Measurements from ENCODE around the gene SLC25A25. TPM values are rescaled to one million over a fixed set of nuclear protein-coding genes. Genes with fewer than 3 reads are reported as not detected.
A peak's percentile ranks its signal among the peaks of the same experiment; 100 is the strongest.
"Not testable (repeated sequence)": the region's sequence is repeated elsewhere in the genome, so short reads cannot be mapped to it uniquely, and the experiment has no call there.

The SLC25A25 gene
- total RNA-seq, 1 donor from 2014 or later = 8.5 TPM

GRCh38 chr9:128066713-128067644 is 1.1 kb upstream of the SLC25A25 start, which contains the start of gene NAIF1:
NAIF1 (minus strand) TSS chr9:128067320; CDS start chr9:128067101, 219 bp downstream.
- peaks cover 46% of the 10 kb centered on the region for H3K79me2 ChIP-seq (ENCODE audit: low read depth)
- no peaks in the 10 kb centered on the region for H3K27me3 ChIP-seq
- peak within 1 kb of the TSS; percentile 66 for H3K4me3 ChIP-seq
- H4K20me1 ChIP-seq (ENCODE audit: low read depth) = peaks cover 10% of the 10 kb centered on the region
- TF ChIP-seq, protein P1, sequence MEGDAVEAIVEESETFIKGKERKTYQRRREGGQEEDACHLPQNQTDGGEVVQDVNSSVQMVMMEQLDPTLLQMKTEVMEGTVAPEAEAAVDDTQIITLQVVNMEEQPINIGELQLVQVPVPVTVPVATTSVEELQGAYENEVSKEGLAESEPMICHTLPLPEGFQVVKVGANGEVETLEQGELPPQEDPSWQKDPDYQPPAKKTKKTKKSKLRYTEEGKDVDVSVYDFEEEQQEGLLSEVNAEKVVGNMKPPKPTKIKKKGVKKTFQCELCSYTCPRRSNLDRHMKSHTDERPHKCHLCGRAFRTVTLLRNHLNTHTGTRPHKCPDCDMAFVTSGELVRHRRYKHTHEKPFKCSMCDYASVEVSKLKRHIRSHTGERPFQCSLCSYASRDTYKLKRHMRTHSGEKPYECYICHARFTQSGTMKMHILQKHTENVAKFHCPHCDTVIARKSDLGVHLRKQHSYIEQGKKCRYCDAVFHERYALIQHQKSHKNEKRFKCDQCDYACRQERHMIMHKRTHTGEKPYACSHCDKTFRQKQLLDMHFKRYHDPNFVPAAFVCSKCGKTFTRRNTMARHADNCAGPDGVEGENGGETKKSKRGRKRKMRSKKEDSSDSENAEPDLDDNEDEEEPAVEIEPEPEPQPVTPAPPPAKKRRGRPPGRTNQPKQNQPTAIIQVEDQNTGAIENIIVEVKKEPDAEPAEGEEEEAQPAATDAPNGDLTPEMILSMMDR (IDR thresholded peaks at IDR 0.05) = no peak
- no peak for TF ChIP-seq EZH2 (IDR thresholded peaks at IDR 0.05)
- H3F3A ChIP-seq (ENCODE audit: low read depth) = peaks cover 17% of the 10 kb centered on the region
- peak; percentile 98 for DNase-seq (ENCODE audit: low spot score)
- peak within 1 kb of the TSS; percentile 77 for H2AFZ ChIP-seq (replicated peaks)
- H3K9me3 ChIP-seq (ENCODE audit: low read depth) = no peaks in the 10 kb centered on the region
- H3K27me3 Mint-ChIP-seq (ENCODE audit: insufficient read depth, low read depth) = no peaks in the 10 kb centered on the region
- peak within 1 kb of the TSS; percentile 41 for H3K9ac ChIP-seq
- H3K27ac ChIP-seq = peak within 1 kb of the TSS; percentile 96
- peak within 1 kb of the TSS; percentile 73 for H3K4me3 Mint-ChIP-seq
- H3K36me3 ChIP-seq = no peaks in the 10 kb centered on the region
- peaks cover 10% of the 10 kb centered on the region for H3K36me3 Mint-ChIP-seq
- peaks cover 28% of the 10 kb centered on the region for H3K4me1 Mint-ChIP-seq
- H3K9me3 Mint-ChIP-seq = peaks cover 3% of the 10 kb centered on the region
- peak within 1 kb of the TSS; percentile 92 for H3K4me2 ChIP-seq
- peaks cover 17% of the 10 kb centered on the region for H3K4me1 ChIP-seq
- peak within 1 kb of the TSS; percentile 94 for H3K27ac Mint-ChIP-seq

- Histone ChIP-seq H3K27me3 (no peaks in the 10 kb centered on the region), H3K4me2 (peak overlapping the region; percentile 92), H3K27ac (no peak overlapping the region), H3K4me1 (peaks cover 30% of the 10 kb centered on the region), H3F3A (ENCODE audit: low read depth) (peaks cover 29% of the 10 kb centered on the region), H2AFZ (replicated peaks) (peak overlapping the region; percentile 38), H3K9ac (peak overlapping the region; percentile 25), H3K9me3 (ENCODE audit: low read depth) (no peaks in the 10 kb centered on the region), H4K20me1 (ENCODE audit: low read depth) (peaks cover 10% of the 10 kb centered on the region), H3K36me3 (no peaks in the 10 kb centered on the region), H3K4me3 (peak overlapping the region; percentile 66), H3K79me2 (ENCODE audit: low read depth) (peaks cover 61% of the 10 kb centered on the region)
- H3K9me3 Mint-ChIP-seq = peaks cover 3% of the 10 kb centered on the region
- no peak for DNase-seq (ENCODE audit: low spot score)
- H3K4me3 Mint-ChIP-seq = peak overlapping the region; percentile 93
- no peaks in the 10 kb centered on the region for H3K27me3 Mint-ChIP-seq (ENCODE audit: insufficient read depth, low read depth)
- TF ChIP-seq, protein P1 (IDR thresholded peaks at IDR 0.05) = peak; percentile 5
- no peak for TF ChIP-seq EZH2phosphoT487 (IDR thresholded peaks at IDR 0.05)
- H3K4me1 Mint-ChIP-seq = peaks cover 36% of the 10 kb centered on the region
- H3K36me3 Mint-ChIP-seq = peaks cover 8% of the 10 kb centered on the region
- peak overlapping the region; percentile 73 for H3K27ac Mint-ChIP-seq
Observed at GRCh38 chr9:128068386-128069205, 564 bp downstream of the SLC25A25 start.

GRCh38 chr9:128070874-128071273 is 2.8 kb downstream of the SLC25A25 start:
- H3K27me3 ChIP-seq = no peaks in the 10 kb centered on the region
- H3K27ac ChIP-seq = no peak overlapping the region
- Mint-ChIP-seq H3K27me3 (ENCODE audit: insufficient read depth, low read depth) (no peaks in the 10 kb centered on the region), H3K36me3 (peaks cover 3% of the 10 kb centered on the region), H3K9me3 (no peaks in the 10 kb centered on the region), H3K27ac (no peak overlapping the region), H3K4me1 (peaks cover 30% of the 10 kb centered on the region), H3K4me3 (peak overlapping the region; percentile 38)
- TF ChIP-seq EZH2phosphoT487 (IDR thresholded peaks at IDR 0.05) (no peak), EZH2 (IDR thresholded peaks at IDR 0.05) (no peak)
- TF ChIP-seq, protein P1 (IDR thresholded peaks at IDR 0.05) = no peak
- peaks cover 10% of the 10 kb centered on the region for H4K20me1 ChIP-seq (ENCODE audit: low read depth)
- H3K79me2 ChIP-seq (ENCODE audit: low read depth) = peaks cover 79% of the 10 kb centered on the region
- H3K36me3 ChIP-seq = no peaks in the 10 kb centered on the region
- H2AFZ ChIP-seq (replicated peaks) = no peak overlapping the region
- H3K4me3 ChIP-seq = no peak overlapping the region
- H3K4me1 ChIP-seq = peaks cover 30% of the 10 kb centered on the region
- no peak overlapping the region for H3K9ac ChIP-seq
- no peaks in the 10 kb centered on the region for H3K9me3 ChIP-seq (ENCODE audit: low read depth)
- H3K4me2 ChIP-seq = no peak overlapping the region
- peaks cover 29% of the 10 kb centered on the region for H3F3A ChIP-seq (ENCODE audit: low read depth)
- no peak for DNase-seq (ENCODE audit: low spot score)

DNA sequence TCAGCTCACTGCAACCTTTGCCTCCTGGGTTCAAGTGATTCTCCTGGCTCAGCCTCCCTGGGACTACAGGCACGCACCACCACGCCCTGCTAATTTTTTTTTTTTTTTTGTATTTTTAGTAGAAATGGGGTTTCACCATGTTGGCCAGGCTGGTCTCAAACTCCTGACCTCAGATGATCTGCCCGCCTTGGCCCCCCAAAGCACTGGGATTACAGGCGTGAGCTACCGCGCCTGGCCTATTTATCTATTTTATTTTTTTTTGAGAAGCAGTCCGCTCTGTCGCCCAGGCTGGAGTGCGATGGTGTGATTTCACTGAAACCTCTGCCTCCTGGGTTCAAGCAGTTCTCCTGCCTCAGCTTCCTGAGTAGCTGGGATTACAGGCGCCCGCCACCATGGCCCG is 3.4 kb downstream of the SLC25A25 start:
- not testable (repeated sequence) for H3K27me3 Mint-ChIP-seq (ENCODE audit: insufficient read depth, low read depth); H2AFZ ChIP-seq (replicated peaks); H3K27me3 ChIP-seq; H3K27ac ChIP-seq; H3K36me3 Mint-ChIP-seq; H3K9ac ChIP-seq; H3K9me3 Mint-ChIP-seq; DNase-seq (ENCODE audit: low spot score); H3K27ac Mint-ChIP-seq; H3K4me2 ChIP-seq; H3K4me3 Mint-ChIP-seq; H3K4me3 ChIP-seq; H3K36me3 ChIP-seq; H3K9me3 ChIP-seq (ENCODE audit: low read depth)
- Histone ChIP-seq H3F3A (ENCODE audit: low read depth) (peaks cover 29% of the 10 kb centered on the region), H4K20me1 (ENCODE audit: low read depth) (peaks cover 10% of the 10 kb centered on the region), H3K4me1 (peaks cover 28% of the 10 kb centered on the region), H3K79me2 (ENCODE audit: low read depth) (peaks cover 79% of the 10 kb centered on the region)
- H3K4me1 Mint-ChIP-seq = peaks cover 25% of the 10 kb centered on the region
